MM.1S (cell line): ENCODE data around the gene CHRM4.

Experiments
- DNase-seq: peaks from one replicate; pipeline ENCODE4 v3.0.0-alpha.2; 2015
- H2AFZ ChIP-seq: fragments of 300-600 bp; sonication (generic); 2 replicates; pipeline ENCODE4 v1.6.0; 2016; ENCODE audit warnings: antibody characterized with exemption, low read length
- H3F3A ChIP-seq: fragments of 300-600 bp; sonication (generic); 2 replicates; pipeline ENCODE4 v1.6.1; 2016; ENCODE audit warnings: mild to moderate bottlenecking, antibody characterized with exemption, low read length, moderate library complexity, mixed read lengths; ENCODE audit not compliant: insufficient read depth
- H3K27ac ChIP-seq: fragments of 300-600 bp; sonication (generic); 2 replicates; pipeline ENCODE4 v1.5.1; 2016; ENCODE audit warnings: mild to moderate bottlenecking, low read length
- H3K27me3 ChIP-seq: fragments of 300-600 bp; sonication (generic); replicated peaks from 2 replicates; pipeline ENCODE4 v1.6.0; 2016; ENCODE audit warnings: low read length; ENCODE audit not compliant: insufficient read depth
- H3K36me3 ChIP-seq: fragments of 300-600 bp; sonication (generic); replicated peaks from 2 replicates; pipeline ENCODE4 v1.6.1; 2016; ENCODE audit warnings: mild to moderate bottlenecking, low read length, mixed read lengths; ENCODE audit not compliant: insufficient read depth
- H3K4me1 ChIP-seq: fragments of 300-600 bp; sonication (generic); 2 replicates; pipeline ENCODE4 v1.6.1; 2016; ENCODE audit warnings: low read length, mixed read lengths
- H3K4me2 ChIP-seq: fragments of 300-600 bp; sonication (generic); 2 replicates; pipeline ENCODE4 v1.6.0; 2016; ENCODE audit warnings: low read depth, low read length
- H3K4me3 ChIP-seq: fragments of 300-600 bp; sonication (generic); 2 replicates; pipeline ENCODE4 v1.5.1; 2016; ENCODE audit warnings: low read length, mixed read lengths
- H3K79me2 ChIP-seq: fragments of 300-600 bp; sonication (generic); 2 replicates; pipeline ENCODE4 v1.6.1; 2016; ENCODE audit warnings: mixed run types, low read length, mixed read lengths
- H3K9ac ChIP-seq: fragments of 300-600 bp; sonication (generic); 2 replicates; pipeline ENCODE4 v1.6.1; 2016; ENCODE audit warnings: low read length, mixed read lengths
- H3K9me2 ChIP-seq: fragments of 300-600 bp; sonication (generic); replicated peaks from 2 replicates; pipeline ENCODE4 v1.6.1; 2016; ENCODE audit warnings: mild to moderate bottlenecking, low read length, mixed read lengths; ENCODE audit not compliant: insufficient read depth
- H3K9me3 ChIP-seq: fragments of 300-600 bp; sonication (generic); replicated peaks from 2 replicates; pipeline ENCODE4 v1.6.1; 2016; ENCODE audit warnings: mild to moderate bottlenecking, low read length, mixed read lengths; ENCODE audit not compliant: insufficient read depth
- H4K20me1 ChIP-seq: fragments of 300-600 bp; sonication (generic); 2 replicates; pipeline ENCODE4 v1.6.1; 2016; ENCODE audit warnings: mild to moderate bottlenecking, low read length, moderate library complexity, mixed read lengths; ENCODE audit not compliant: insufficient read depth
- CTCF ChIP-seq: fragments of 300-600 bp; sonication (generic); IDR thresholded peaks from 2 replicates; pipeline ENCODE4 v1.5.1; 2016; ENCODE audit warnings: antibody characterized with exemption, low read length, mixed read lengths
- EZH2 ChIP-seq: fragments of 300-600 bp; sonication (generic); optimal IDR thresholded peaks from 2 replicates; pipeline ENCODE3; 2017; ENCODE audit warnings: low read depth, mild to moderate bottlenecking, antibody characterized with exemption, low read length, mixed read lengths
- EZH2phosphoT487 ChIP-seq: fragments of 300-600 bp; sonication (generic); IDR thresholded peaks from 2 replicates; pipeline ENCODE4 v1.6.1; 2018; ENCODE audit warnings: antibody characterized with exemption, low read length

CHRM4 gene

DNA sequence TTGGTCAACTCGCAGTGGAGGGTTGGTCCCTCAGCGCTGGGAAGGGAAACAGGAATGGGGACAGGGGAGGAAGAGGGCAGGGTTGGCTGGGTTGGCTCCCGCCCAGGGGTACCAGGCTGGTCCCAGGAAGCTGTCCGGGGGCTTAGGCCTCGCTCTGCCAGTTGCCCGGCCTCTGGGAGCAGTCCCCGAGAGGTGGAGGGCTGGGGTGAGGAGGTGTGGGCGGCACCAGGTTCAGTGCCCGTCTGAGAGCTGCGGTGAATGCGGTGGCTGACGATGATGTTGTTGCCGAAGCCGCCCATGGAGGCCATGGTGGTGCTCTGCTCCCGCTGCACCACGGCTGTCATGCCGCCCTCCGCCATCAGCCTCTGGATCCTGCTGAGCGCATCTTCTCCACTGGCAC, 6.0 kb upstream of the CHRM4 start:
- TF ChIP-seq EZH2phosphoT487 (no peak), CTCF (no peak), EZH2 (no peak)
- Histone ChIP-seq H3K79me2 (no peaks in the 10 kb centered on the region), H3K9ac (no peak overlapping the region), H3K9me2 (no peaks in the 10 kb centered on the region), H3K36me3 (no peaks in the 10 kb centered on the region), H3K4me3 (no peak overlapping the region), H3K4me1 (no peaks in the 10 kb centered on the region), H3F3A (no peaks in the 10 kb centered on the region), H3K4me2 (no peak overlapping the region), H2AFZ (no peak overlapping the region), H3K27ac (no peak overlapping the region), H4K20me1 (peaks cover 5% of the 10 kb centered on the region; the same call in 1 of the 2 replicates), H3K9me3 (no peaks in the 10 kb centered on the region), H3K27me3 (no peaks in the 10 kb centered on the region)
- no peak for DNase-seq

DNA sequence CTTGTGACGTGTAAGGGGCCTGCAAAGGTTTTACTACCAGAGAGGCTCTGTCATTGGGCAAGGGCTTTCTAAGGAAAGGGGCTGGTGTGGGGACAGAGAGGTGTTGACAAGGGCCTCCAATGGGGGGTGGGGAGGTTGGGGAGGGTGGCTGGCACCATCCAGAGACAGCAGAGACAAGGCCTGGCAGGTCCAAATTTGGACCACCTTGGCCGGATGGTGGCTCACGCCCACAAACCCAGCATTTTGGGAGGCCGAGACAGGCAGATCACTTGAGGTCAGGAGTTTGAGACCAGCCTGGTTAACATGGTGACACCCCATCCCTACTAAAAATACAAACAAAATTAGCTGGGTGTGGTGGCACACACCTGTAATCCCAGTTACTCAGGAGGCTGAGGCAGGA, 2.2 kb upstream of the CHRM4 start:
- H3F3A ChIP-seq = no peaks in the 10 kb centered on the region
- H3K4me1 ChIP-seq = peaks cover 3% of the 10 kb centered on the region; the same call in 1 of the 2 replicates
- no peaks in the 10 kb centered on the region for H3K9me3 ChIP-seq
- DNase-seq = no peak
- peaks cover 27% of the 10 kb centered on the region for H3K27me3 ChIP-seq
- H3K79me2 ChIP-seq = no peaks in the 10 kb centered on the region
- H2AFZ ChIP-seq = no peak overlapping the region
- TF ChIP-seq CTCF (no peak), EZH2 (no peak), EZH2phosphoT487 (no peak)
- no peak overlapping the region for H3K4me2 ChIP-seq
- H3K27ac ChIP-seq = no peak overlapping the region
- H3K9me2 ChIP-seq = no peaks in the 10 kb centered on the region
- peaks cover 5% of the 10 kb centered on the region; the same call in 1 of the 2 replicates for H4K20me1 ChIP-seq
- H3K4me3 ChIP-seq = no peak overlapping the region
- no peaks in the 10 kb centered on the region for H3K36me3 ChIP-seq
- no peak overlapping the region for H3K9ac ChIP-seq

DNA sequence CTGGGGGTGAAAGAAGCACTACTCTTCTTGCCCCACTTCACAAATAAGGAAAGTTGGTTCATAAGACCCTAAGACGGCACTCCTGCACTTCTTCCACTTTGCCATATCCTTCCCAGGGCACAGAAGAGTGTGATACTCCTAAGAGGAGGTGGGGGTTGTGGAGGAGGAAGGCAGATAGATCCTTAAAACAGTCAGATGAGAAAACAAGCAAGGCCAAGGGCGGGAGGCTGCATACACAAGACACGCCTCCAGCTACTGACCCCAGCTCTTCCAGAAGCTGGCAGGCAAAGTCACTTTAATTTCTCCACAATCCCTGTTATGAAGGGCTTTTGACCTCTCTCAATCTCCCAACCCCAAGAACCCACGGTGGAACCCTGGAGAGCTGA, 1.6 kb upstream of the CHRM4 start:
- no peaks in the 10 kb centered on the region for H3K9me3 ChIP-seq
- H3K9me2 ChIP-seq = no peaks in the 10 kb centered on the region
- no peak overlapping the region for H3K4me2 ChIP-seq
- no peak overlapping the region for H2AFZ ChIP-seq
- H3F3A ChIP-seq = no peaks in the 10 kb centered on the region
- peaks cover 32% of the 10 kb centered on the region for H3K27me3 ChIP-seq
- no peaks in the 10 kb centered on the region for H3K79me2 ChIP-seq
- DNase-seq = no peak
- H3K36me3 ChIP-seq = no peaks in the 10 kb centered on the region
- peaks cover 5% of the 10 kb centered on the region; the same call in 1 of the 2 replicates for H4K20me1 ChIP-seq
- TF ChIP-seq EZH2phosphoT487 (no peak), CTCF (no peak), EZH2 (no peak)
- H3K4me1 ChIP-seq = peaks cover 3% of the 10 kb centered on the region; the same call in 1 of the 2 replicates
- no peak overlapping the region for H3K4me3 ChIP-seq
- H3K27ac ChIP-seq = no peak overlapping the region
- no peak overlapping the region for H3K9ac ChIP-seq
